ENCODE data around the gene DIP2B. TPM values are rescaled to one million over a fixed set of nuclear protein-coding genes. Genes with fewer than 3 reads are reported as not detected.

DIP2B gene
- total and polyA plus RNA-seq, 2 donors (not counting 1 experiment from before 2014, with no cell fraction given) = 12.6 to 21.0 TPM

GRCh38 chr12:50595667-50596066 lies 90.9 kb downstream of the DIP2B start:
- DNase-seq (ENCODE audit: low read depth in 2 of 2) = no peak
- TF ChIP-seq CTCF (conservative IDR thresholded peaks at IDR 0.05 in 1 of 2, IDR thresholded peaks at IDR 0.05 in 1 of 2; ENCODE audit: low read depth in 1 of 2, low read length in 2 of 2) (no peak), EZH2 (IDR thresholded peaks at IDR 0.05; ENCODE audit: low read length, missing control alignments) (no peak)
- Histone ChIP-seq H3K79me2 (ENCODE audit: control insufficient read depth, insufficient read depth, low read length) (no peaks in the 10 kb centered on the region), H3K27me3 (ENCODE audit: control insufficient read depth, insufficient read depth, low read length) (no peaks in the 10 kb centered on the region), H3K4me2 (ENCODE audit: extremely low read depth, insufficient read depth, low read length) (no peak overlapping the region), H3K9me3 (ENCODE audit: control insufficient read depth, insufficient read depth, low read depth, low read length) (no peaks in the 10 kb centered on the region), H3K9ac (ENCODE audit: insufficient read depth, low read length) (no peak overlapping the region), H3K4me3 (replicated peaks in 1 of 4; ENCODE audit: control extremely low read depth in 1 of 4, insufficient read depth in 1 of 4, low read depth in 3 of 4, low read length in 4 of 4) (no peak overlapping the region), H2AFZ (ENCODE audit: low read length) (no peak overlapping the region), H4K20me1 (ENCODE audit: control insufficient read depth, extremely low read depth, insufficient read depth, low read length) (no peaks in the 10 kb centered on the region), H3K4me1 (ENCODE audit: control insufficient read depth, extremely low read depth, insufficient read depth, low read length) (peaks cover 4% of the 10 kb centered on the region), H3K36me3 (ENCODE audit: control insufficient read depth, insufficient read depth, low read length) (no peaks in the 10 kb centered on the region), H3K27ac (ENCODE audit: insufficient read depth, low read length) (no peak overlapping the region)

- peak overlapping the region; percentile 59 for H3K27ac ChIP-seq (ENCODE audit: insufficient read depth, low read length)
- no peaks in the 10 kb centered on the region for H3K79me2 ChIP-seq (ENCODE audit: control insufficient read depth, insufficient read depth, low read length)
- H3K27me3 ChIP-seq (ENCODE audit: control insufficient read depth, insufficient read depth, low read length) = no peaks in the 10 kb centered on the region
- no peaks in the 10 kb centered on the region for H3K36me3 ChIP-seq (ENCODE audit: control insufficient read depth, insufficient read depth, low read length)
- H3K4me3 ChIP-seq (replicated peaks in 1 of 4; ENCODE audit: control extremely low read depth in 1 of 4, insufficient read depth in 1 of 4, low read depth in 3 of 4, low read length in 4 of 4) = peak overlapping the region; percentile 1 to 26 (median 10)
- no peaks in the 10 kb centered on the region for H3K9me3 ChIP-seq (ENCODE audit: control insufficient read depth, insufficient read depth, low read depth, low read length)
- no peak for TF ChIP-seq CTCF (conservative IDR thresholded peaks at IDR 0.05 in 1 of 2, IDR thresholded peaks at IDR 0.05 in 1 of 2; ENCODE audit: low read depth in 1 of 2, low read length in 2 of 2)
- H3K4me2 ChIP-seq (ENCODE audit: extremely low read depth, insufficient read depth, low read length) = peak overlapping the region; percentile 82
- peak; percentile 66 to 91 for DNase-seq (ENCODE audit: low read depth in 2 of 2)
- H3K9ac ChIP-seq (ENCODE audit: insufficient read depth, low read length) = no peak overlapping the region
- no peaks in the 10 kb centered on the region for H4K20me1 ChIP-seq (ENCODE audit: control insufficient read depth, extremely low read depth, insufficient read depth, low read length)
- H3K4me1 ChIP-seq (ENCODE audit: control insufficient read depth, extremely low read depth, insufficient read depth, low read length) = peaks cover 4% of the 10 kb centered on the region
- peak overlapping the region; percentile 35 for H2AFZ ChIP-seq (ENCODE audit: low read length)
Observed at GRCh38 chr12:50597200-50598195, 92.7 kb downstream of the DIP2B start.

- Histone ChIP-seq H3K36me3 (ENCODE audit: control insufficient read depth, insufficient read depth, low read length) (no peaks in the 10 kb centered on the region), H3K9me3 (ENCODE audit: control insufficient read depth, insufficient read depth, low read depth, low read length) (no peaks in the 10 kb centered on the region), H3K27ac (ENCODE audit: insufficient read depth, low read length) (peak overlapping the region; percentile 59), H3K4me2 (ENCODE audit: extremely low read depth, insufficient read depth, low read length) (peak overlapping the region; percentile 82), H3K4me3 (replicated peaks in 1 of 4; ENCODE audit: control extremely low read depth in 1 of 4, insufficient read depth in 1 of 4, low read depth in 3 of 4, low read length in 4 of 4) (no peak overlapping the region), H4K20me1 (ENCODE audit: control insufficient read depth, extremely low read depth, insufficient read depth, low read length) (no peaks in the 10 kb centered on the region), H3K27me3 (ENCODE audit: control insufficient read depth, insufficient read depth, low read length) (no peaks in the 10 kb centered on the region), H3K4me1 (ENCODE audit: control insufficient read depth, extremely low read depth, insufficient read depth, low read length) (peaks cover 4% of the 10 kb centered on the region), H2AFZ (ENCODE audit: low read length) (no peak overlapping the region), H3K9ac (ENCODE audit: insufficient read depth, low read length) (no peak overlapping the region), H3K79me2 (ENCODE audit: control insufficient read depth, insufficient read depth, low read length) (no peaks in the 10 kb centered on the region)
- DNase-seq (ENCODE audit: low read depth in 2 of 2) = peak; percentile 32 to 45
- no peak for TF ChIP-seq EZH2 (IDR thresholded peaks at IDR 0.05; ENCODE audit: low read length, missing control alignments)
- no peak for TF ChIP-seq CTCF (conservative IDR thresholded peaks at IDR 0.05 in 1 of 2, IDR thresholded peaks at IDR 0.05 in 1 of 2; ENCODE audit: low read depth in 1 of 2, low read length in 2 of 2)
Observed at GRCh38 chr12:50598321-50598862, 93.6 kb downstream of the DIP2B start.
